ENCODE results near the gene SART3. TPM values are rescaled to one million over a fixed set of nuclear protein-coding genes. Genes with fewer than 3 reads are reported as not detected.

The SART3 gene
- total RNA-seq, 1 experiment from 2014 or later: 89.4 TPM

DNA sequence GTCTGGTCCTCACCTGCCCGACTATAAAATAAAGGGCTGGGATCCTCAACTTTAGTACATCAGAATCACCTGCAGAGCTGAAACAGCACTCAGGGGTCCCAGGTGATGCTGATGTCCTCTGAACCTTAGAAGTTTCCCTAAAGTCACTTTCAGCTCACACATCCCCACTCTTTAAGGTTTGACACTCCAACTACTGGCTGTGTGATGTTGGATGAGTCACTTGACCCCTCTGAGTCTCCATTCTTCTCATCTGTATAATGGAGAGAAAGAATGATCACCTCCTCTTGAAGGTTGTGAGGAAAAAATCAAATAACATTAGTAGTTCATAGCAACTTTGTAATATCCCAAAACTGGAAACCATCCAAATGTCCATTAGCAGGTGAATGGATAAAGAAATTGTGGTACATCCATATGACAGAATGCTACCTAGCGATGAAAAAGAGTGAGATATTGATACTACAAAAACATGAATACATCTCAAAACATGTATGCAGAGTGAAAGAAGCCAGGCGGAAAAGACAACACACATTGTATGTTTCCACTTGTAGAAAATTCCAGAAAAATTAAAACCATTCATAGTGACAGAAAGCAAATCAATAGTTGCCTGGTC is 23.6 kb upstream of the SART3 start:
- Histone ChIP-seq H3K23ac (ENCODE audit: insufficient read length, low read depth, low read length) (no peak overlapping the region), H3K79me2 (ENCODE audit: insufficient read depth, low read length) (no peaks in the 10 kb centered on the region), H2AK5ac (ENCODE audit: insufficient read length, low read length) (no peak overlapping the region), H3K4ac (ENCODE audit: low read depth, low read length) (no peak overlapping the region), H3K79me1 (ENCODE audit: insufficient read depth, low read depth, low read length, poor library complexity, severe bottlenecking) (no peaks in the 10 kb centered on the region), H3T11ph (ENCODE audit: low read length) (no peak overlapping the region), H3K9ac (ENCODE audit: extremely low read depth, insufficient read length, low read length) (no peak overlapping the region), H2BK120ac (ENCODE audit: low read depth, low read length, poor library complexity, severe bottlenecking) (no peak overlapping the region), H4K91ac (ENCODE audit: insufficient read length, low read depth, low read length) (no peak overlapping the region), H3K27me3 (ENCODE audit: insufficient read depth, low read length) (no peaks in the 10 kb centered on the region), H2BK20ac (ENCODE audit: low read depth, low read length, poor library complexity, severe bottlenecking) (no peak overlapping the region), H3K56ac (ENCODE audit: insufficient read length, low read depth, low read length) (no peak overlapping the region), H3K14ac (ENCODE audit: insufficient read depth, low read length) (no peak overlapping the region), H4K20me1 (ENCODE audit: control insufficient read depth, insufficient read depth, insufficient read length) (no peaks in the 10 kb centered on the region), H3K4me2 (ENCODE audit: insufficient read depth, insufficient read length, low read length) (no peak overlapping the region), H2BK15ac (ENCODE audit: low read depth, low read length) (no peak overlapping the region), H4K5ac (ENCODE audit: insufficient read length, low read depth, low read length) (no peak overlapping the region), H3K9me3 (ENCODE audit: control insufficient read depth, low read depth, low read length) (no peaks in the 10 kb centered on the region), H3K4me1 (ENCODE audit: insufficient read depth, low read length) (no peaks in the 10 kb centered on the region), H3K18ac (ENCODE audit: insufficient read length, low read depth, low read length) (no peak overlapping the region), H4K8ac (replicated peaks; ENCODE audit: insufficient read length, low read depth, low read length) (no peak overlapping the region), H3K27ac (ENCODE audit: insufficient read length, low read depth, low read length) (no peak overlapping the region), H2AFZ (ENCODE audit: low read length) (no peak overlapping the region), H2BK12ac (ENCODE audit: insufficient read length, low read depth, low read length) (no peak overlapping the region), H3K23me2 (ENCODE audit: insufficient read length, low read depth, low read length, poor library complexity, severe bottlenecking) (no peaks in the 10 kb centered on the region), H2BK5ac (ENCODE audit: insufficient read length, low read length) (no peak overlapping the region)
- Mint-ChIP-seq H3K9me3 (no peaks in the 10 kb centered on the region), H3K4me1 (peaks cover 10 to 23% of the 10 kb centered on the region in 2 experiments), H3K27ac (no peak overlapping the region), H3K27me3 (ENCODE audit: low read depth) (no peaks in the 10 kb centered on the region), H3K36me3 (ENCODE audit: insufficient read depth in 1 of 3, low read depth in 3 of 3) (no peaks in the 10 kb centered on the region), H3K4me3 (no peak overlapping the region)
- no peak for DNase-seq
- WGBS (ENCODE audit: extremely low coverage, insufficient read length, low lambda C conversion rate): no CpG with 5 or more reads among the region's 3 CpGs
- TF ChIP-seq, protein P1, sequence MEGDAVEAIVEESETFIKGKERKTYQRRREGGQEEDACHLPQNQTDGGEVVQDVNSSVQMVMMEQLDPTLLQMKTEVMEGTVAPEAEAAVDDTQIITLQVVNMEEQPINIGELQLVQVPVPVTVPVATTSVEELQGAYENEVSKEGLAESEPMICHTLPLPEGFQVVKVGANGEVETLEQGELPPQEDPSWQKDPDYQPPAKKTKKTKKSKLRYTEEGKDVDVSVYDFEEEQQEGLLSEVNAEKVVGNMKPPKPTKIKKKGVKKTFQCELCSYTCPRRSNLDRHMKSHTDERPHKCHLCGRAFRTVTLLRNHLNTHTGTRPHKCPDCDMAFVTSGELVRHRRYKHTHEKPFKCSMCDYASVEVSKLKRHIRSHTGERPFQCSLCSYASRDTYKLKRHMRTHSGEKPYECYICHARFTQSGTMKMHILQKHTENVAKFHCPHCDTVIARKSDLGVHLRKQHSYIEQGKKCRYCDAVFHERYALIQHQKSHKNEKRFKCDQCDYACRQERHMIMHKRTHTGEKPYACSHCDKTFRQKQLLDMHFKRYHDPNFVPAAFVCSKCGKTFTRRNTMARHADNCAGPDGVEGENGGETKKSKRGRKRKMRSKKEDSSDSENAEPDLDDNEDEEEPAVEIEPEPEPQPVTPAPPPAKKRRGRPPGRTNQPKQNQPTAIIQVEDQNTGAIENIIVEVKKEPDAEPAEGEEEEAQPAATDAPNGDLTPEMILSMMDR (conservative IDR thresholded peaks at IDR 0.05): no peak

Data from H9 (cell line).